Measurements from ENCODE around the gene RMI2.

- no peak for TF ChIP-seq POLR2A (IDR thresholded peaks at IDR 0.05)
- TF ChIP-seq CTCF (IDR thresholded peaks at IDR 0.05) = no peak
- no peak for TF ChIP-seq POLR2AphosphoS5 (IDR thresholded peaks at IDR 0.05)
- no peak for TF ChIP-seq EP300 (IDR thresholded peaks at IDR 0.05)
Measured at GRCh38 chr16:11329071-11329491, 16.2 kb upstream of the RMI2 start.
